WTC11 (cell line): ENCODE data around the gene TCP11L2.

ENCODE experiments used
- JUN ChIP-seq: sonication (generic); formaldehyde crosslinking; IDR thresholded peaks from 2 replicates; pipeline ENCODE4 v1.8.0; 2023; ENCODE audit warnings: mild to moderate bottlenecking, missing genetic modification reagents
- MXD4 ChIP-seq: fragments of 250-450 bp; sonication (Bioruptor Pico); IDR thresholded peaks from 2 replicates; pipeline ENCODE4 v1.8.0; 2021; ENCODE audit warnings: mild to moderate bottlenecking, moderate library complexity, borderline replicate concordance
- MYBL2 ChIP-seq: sonication (generic); formaldehyde crosslinking; IDR thresholded peaks from 2 replicates; pipeline ENCODE4 v1.8.1; 2023; ENCODE audit warnings: mild to moderate bottlenecking, moderate library complexity, missing genetic modification reagents
- PREB ChIP-seq: sonication (generic); formaldehyde crosslinking; IDR thresholded peaks from 2 replicates; pipeline ENCODE4 v1.8.1; 2022; ENCODE audit warnings: mild to moderate bottlenecking, missing genetic modification reagents, moderate library complexity, borderline replicate concordance
- USF2 ChIP-seq: sonication (generic); formaldehyde crosslinking; IDR thresholded peaks from 2 replicates; pipeline ENCODE4 v1.8.1; 2023; ENCODE audit warnings: mild to moderate bottlenecking, missing genetic modification reagents, moderate library complexity
- ZNF416 ChIP-seq: fragments of 250-450 bp; sonication (Bioruptor Pico); IDR thresholded peaks from 2 replicates; pipeline ENCODE4 v1.9.0; 2021; ENCODE audit warnings: mild to moderate bottlenecking, inconsistent platforms
- TF ChIP-seq, protein P1 (sequence below): fragments of 200-600 bp; IDR thresholded peaks from 2 replicates; pipeline ENCODE4 v1.8.0; 2022; ENCODE audit warnings: antibody characterized with exemption

DNA sequence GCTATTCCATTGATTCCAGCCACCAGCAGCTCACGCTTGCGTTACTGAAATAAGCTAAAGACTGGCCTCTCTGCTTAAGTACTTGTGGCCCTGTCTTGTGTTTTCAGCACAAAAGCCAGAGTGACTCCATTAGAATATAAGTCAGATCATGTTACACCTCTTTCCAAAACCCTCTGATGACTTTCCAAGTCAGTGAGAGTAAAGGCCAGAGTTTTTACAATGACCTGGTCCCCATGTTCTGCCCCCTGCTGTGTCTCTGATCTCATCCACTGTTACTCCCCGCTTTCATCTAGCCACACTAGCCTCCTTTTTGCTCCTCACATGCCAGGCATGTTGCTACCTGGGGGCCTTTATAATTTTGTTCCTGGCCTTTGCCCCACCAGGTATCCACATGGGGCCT, 47.8 kb upstream of the TCP11L2 start:
- TF ChIP-seq, protein P1, sequence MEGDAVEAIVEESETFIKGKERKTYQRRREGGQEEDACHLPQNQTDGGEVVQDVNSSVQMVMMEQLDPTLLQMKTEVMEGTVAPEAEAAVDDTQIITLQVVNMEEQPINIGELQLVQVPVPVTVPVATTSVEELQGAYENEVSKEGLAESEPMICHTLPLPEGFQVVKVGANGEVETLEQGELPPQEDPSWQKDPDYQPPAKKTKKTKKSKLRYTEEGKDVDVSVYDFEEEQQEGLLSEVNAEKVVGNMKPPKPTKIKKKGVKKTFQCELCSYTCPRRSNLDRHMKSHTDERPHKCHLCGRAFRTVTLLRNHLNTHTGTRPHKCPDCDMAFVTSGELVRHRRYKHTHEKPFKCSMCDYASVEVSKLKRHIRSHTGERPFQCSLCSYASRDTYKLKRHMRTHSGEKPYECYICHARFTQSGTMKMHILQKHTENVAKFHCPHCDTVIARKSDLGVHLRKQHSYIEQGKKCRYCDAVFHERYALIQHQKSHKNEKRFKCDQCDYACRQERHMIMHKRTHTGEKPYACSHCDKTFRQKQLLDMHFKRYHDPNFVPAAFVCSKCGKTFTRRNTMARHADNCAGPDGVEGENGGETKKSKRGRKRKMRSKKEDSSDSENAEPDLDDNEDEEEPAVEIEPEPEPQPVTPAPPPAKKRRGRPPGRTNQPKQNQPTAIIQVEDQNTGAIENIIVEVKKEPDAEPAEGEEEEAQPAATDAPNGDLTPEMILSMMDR = no peak
- no peak for TF ChIP-seq JUN (CRISPR knock-in tag)
- TF ChIP-seq MXD4 = no peak
- TF ChIP-seq MYBL2 (CRISPR knock-in tag) = no peak
- no peak for TF ChIP-seq ZNF416 (CRISPR knock-in tag)
- TF ChIP-seq USF2 (CRISPR knock-in tag) = no peak
- TF ChIP-seq PREB (CRISPR knock-in tag) = no peak
